C4-2B (cell line): ENCODE measurements around the gene ABCA10.

Source experiments
- H3K27ac ChIP-seq: fragments of 450-650 bp; 2 replicates; pipeline ENCODE4 v1.5.1; 2017
- CTCF ChIP-seq: fragments of 450-650 bp; conservative IDR thresholded peaks from 2 replicates; pipeline ENCODE4 v1.5.1; 2017; ENCODE audit warnings: mild to moderate bottlenecking
- ZFX ChIP-seq: fragments of 450-650 bp; IDR thresholded peaks from 2 replicates; pipeline ENCODE4 v1.6.1; 2017

Gene ABCA10

DNA sequence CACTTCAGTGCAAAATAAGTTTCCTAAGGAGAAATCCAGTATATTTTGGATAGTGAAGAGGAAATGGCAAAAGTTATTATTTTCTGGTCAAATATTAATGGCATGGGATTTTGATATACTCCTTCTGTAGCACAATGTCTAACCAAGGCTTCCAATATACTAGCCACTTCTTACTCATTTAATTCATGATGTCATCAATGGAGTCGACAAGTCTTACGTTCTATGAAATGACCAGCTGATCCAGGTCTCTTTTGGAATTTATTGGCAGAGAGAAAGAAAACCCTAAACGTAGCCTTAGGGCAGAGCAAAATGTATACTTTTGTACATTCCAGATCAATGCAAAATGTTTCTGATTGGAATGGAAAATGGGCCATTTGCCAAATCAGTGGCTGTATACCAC is 8.3 kb upstream of the ABCA10 start:
- TF ChIP-seq ZFX (no peak), CTCF (no peak)
- no peak overlapping the region for H3K27ac ChIP-seq

DNA sequence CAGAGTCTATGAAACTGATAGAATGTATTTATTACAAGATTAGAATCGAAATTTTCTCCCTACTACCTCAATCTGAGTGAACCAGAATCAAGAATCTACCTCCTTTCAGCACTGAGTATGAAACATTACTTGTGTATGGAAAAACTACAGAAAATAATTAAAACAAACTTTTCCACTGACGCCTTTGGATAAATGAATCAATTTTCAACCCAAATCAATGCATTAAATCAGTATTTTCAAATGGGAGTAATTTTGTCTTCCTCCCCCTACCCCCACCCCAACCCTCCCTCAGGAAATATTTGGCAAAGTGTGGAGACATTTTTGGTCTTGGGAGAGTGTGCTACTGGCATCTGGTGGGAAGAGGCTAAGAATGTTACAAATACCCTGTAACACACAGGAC is 7.8 kb upstream of the ABCA10 start:
- TF ChIP-seq CTCF: no peak
- no peak for TF ChIP-seq ZFX
- no peak overlapping the region for H3K27ac ChIP-seq

GRCh38 chr17:69235338-69236058 is 6.9 kb upstream of the ABCA10 start:
- H3K27ac ChIP-seq: no peak overlapping the region
- TF ChIP-seq ZFX: no peak
- peak; percentile 93 for TF ChIP-seq CTCF

GRCh38 chr17:69232650-69233049 is 4.0 kb upstream of the ABCA10 start:
- TF ChIP-seq ZFX (no peak), CTCF (no peak)
- H3K27ac ChIP-seq: no peak overlapping the region

DNA sequence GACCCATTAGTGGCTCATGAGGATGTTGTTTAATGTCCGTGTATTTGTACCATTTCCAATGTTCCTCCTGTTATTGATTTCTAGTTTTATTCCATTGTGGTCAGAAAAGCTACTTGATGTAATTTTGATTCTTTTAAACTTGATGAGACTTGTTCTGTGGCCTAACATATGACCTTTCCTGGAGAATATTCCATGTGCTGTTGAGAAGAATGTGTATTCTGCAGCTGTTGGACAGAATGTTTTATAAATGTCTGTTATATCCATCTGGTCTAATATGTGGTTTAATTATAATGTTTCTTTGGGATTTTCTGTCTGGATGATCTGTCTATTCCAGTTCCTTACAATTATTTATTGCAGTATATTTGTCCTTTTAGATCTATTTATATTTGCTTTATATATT is 2.9 kb upstream of the ABCA10 start:
- no peak for TF ChIP-seq ZFX
- TF ChIP-seq CTCF: no peak
- H3K27ac ChIP-seq: no peak overlapping the region

DNA sequence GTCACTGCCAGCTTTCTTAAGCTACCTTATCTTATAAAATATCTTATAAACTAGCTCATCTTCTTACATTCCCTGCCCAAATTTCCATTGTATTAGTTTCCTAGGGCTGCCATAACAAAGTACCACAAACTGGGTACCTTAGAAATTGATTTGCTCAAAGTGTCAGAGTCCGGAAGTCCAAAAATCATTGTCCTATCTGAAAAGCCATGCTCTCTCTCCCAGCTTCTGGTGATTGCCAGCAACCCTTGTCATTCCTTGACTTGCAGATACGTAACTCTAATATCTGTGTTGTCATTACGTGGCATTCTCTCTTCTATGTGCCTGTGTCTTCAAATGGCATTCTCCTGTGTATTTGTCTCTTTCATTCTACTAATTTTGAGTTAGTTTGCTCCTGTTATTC is 2.3 kb upstream of the ABCA10 start:
- TF ChIP-seq ZFX (no peak), CTCF (no peak)
- no peak overlapping the region for H3K27ac ChIP-seq

DNA sequence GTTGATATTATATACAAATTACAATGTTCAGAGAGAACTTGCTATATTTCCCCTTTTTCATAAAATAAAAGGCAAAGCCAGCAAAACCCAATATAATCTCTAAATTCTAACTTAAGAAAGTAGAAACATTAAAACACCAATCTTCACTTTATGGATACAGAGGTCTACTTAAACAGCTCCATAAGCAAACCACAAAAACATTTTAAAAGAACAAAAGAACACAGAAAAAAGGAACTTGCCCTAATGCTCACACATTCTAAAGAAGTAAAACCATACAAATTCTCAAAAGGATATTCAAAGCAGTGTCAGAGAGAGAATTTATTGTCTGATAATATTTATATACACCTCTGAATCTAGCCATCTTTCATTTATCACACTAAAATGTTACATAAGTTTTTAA is 606 bp downstream of the ABCA10 start:
- no peak overlapping the region for H3K27ac ChIP-seq
- TF ChIP-seq ZFX (no peak), CTCF (no peak)
